ENCODE data around the gene MAZ. TPM values are rescaled to one million over a fixed set of nuclear protein-coding genes. Genes with fewer than 3 reads are reported as not detected.

Gene MAZ
- total RNA-seq, 4 donors from 2014 or later: 62.1 to 101 (median 84.8) TPM

DNA sequence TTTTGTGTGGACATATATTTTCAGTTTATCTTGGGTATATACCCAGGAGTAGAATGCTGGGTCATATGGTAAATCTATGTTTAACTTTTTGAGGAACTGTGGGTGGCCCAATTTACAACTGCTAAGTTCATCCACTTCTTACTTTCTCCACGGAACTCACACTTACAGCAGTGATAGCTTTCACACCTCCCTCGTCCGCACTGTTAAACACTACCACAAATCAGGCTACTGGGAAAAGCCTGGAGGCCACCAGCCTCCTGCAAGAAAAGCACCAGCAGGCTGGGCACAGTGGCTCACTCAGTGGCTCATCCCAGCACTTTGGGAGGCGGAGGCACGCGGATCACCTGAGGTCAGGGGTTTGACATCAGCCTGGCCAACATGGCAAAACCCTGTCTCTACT is 43.0 kb upstream of the MAZ start:
- no peak for DNase-seq (ENCODE audit: low spot score in 2 of 2)
- intact Hi-C loops (cut with DNase I; ENCODE audit: low total_unique reads): no loop called here
- 69 to 72% methylated on average over 6 of the region's 6 CpGs for WGBS, 2 donors
- no peak overlapping the region for H3K4me3 ChIP-seq (ENCODE audit: low read depth, poor library complexity, severe bottlenecking)
- TF ChIP-seq, protein P1, sequence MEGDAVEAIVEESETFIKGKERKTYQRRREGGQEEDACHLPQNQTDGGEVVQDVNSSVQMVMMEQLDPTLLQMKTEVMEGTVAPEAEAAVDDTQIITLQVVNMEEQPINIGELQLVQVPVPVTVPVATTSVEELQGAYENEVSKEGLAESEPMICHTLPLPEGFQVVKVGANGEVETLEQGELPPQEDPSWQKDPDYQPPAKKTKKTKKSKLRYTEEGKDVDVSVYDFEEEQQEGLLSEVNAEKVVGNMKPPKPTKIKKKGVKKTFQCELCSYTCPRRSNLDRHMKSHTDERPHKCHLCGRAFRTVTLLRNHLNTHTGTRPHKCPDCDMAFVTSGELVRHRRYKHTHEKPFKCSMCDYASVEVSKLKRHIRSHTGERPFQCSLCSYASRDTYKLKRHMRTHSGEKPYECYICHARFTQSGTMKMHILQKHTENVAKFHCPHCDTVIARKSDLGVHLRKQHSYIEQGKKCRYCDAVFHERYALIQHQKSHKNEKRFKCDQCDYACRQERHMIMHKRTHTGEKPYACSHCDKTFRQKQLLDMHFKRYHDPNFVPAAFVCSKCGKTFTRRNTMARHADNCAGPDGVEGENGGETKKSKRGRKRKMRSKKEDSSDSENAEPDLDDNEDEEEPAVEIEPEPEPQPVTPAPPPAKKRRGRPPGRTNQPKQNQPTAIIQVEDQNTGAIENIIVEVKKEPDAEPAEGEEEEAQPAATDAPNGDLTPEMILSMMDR (IDR thresholded peaks at IDR 0.05): no peak

DNA sequence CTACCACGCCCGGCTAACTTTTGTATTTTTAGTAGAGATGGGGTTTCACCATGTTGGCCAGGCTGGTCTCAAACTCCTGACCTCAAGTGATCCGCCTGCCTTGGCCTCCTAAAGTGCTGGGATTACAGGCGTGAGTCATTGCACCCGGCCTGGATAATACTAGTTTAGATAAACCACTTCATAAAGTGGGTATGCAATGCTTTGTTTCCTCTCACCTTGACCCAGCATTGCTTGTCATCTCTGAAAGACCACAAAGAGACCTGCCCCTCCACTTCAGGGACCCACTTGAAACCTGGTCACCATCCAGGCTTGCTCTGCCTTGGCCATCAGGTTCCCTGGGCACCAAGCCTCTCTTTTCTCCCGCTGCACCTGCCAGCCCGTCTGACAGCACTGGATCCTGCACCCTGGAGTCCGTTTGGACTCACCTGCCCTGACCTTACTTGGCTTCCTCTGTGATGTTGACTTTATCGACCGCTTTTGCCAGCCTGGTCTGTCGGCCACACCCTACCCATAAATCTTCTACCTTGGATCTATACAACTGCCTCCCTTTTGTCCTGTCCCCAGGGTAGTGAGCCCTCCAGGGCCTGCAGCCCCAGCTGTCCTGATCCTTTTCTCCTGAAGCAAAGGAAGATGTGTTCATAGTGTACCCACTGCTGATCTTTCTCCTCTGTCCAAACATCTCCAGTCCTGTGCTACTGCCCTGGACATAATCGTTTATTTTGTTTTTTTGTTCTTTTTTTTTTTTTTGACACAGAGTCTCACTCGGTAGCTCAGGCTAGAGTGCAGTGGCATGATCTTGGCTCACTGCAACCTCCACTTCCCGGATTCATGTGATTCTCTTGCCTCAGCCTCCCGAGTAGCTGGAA is 40.9 kb upstream of the MAZ start:
- intact Hi-C loops (cut with DNase I; ENCODE audit: low total_unique reads): no loop called here
- TF ChIP-seq, protein P1 (IDR thresholded peaks at IDR 0.05): peak in 1 of 3 donors; percentile 43
- TF ChIP-seq POLR2A (IDR thresholded peaks at IDR 0.05): no peak
- 67% methylated on average over 15 of the region's 15 CpGs for WGBS, 2 donors
- no peak for DNase-seq (ENCODE audit: low spot score in 2 of 2)
- no peak overlapping the region for H3K4me3 ChIP-seq (ENCODE audit: low read depth, poor library complexity, severe bottlenecking)

DNA sequence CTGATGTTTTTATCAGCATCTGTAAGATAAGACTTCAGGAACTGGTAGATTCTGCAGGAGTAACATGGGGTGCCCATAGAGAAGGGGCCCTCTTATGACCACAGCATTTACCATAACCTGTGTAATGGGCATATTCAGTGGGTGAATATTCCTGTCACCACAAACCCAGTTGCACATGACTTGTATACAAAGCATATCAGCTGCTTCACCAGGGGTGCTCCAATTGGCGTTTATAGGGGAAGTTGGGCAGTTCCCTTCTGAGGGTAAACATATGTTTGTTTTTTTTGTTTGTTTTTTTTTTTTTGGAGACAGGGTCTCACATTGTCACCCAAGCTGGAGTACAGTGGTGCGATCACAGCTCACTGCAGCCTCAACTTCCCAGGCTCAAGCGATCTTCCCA is 39.8 kb upstream of the MAZ start:
- WGBS, 2 donors: 92 to 95% methylated on average over 3 of the region's 3 CpGs
- H3K4me3 ChIP-seq (ENCODE audit: low read depth, poor library complexity, severe bottlenecking): no peak overlapping the region
- no peak for DNase-seq (ENCODE audit: low spot score in 2 of 2)
- intact Hi-C loops (cut with DNase I; ENCODE audit: low total_unique reads): no loop called here
- TF ChIP-seq, protein P1 (IDR thresholded peaks at IDR 0.05): no peak
- TF ChIP-seq POLR2A (IDR thresholded peaks at IDR 0.05): no peak

DNA sequence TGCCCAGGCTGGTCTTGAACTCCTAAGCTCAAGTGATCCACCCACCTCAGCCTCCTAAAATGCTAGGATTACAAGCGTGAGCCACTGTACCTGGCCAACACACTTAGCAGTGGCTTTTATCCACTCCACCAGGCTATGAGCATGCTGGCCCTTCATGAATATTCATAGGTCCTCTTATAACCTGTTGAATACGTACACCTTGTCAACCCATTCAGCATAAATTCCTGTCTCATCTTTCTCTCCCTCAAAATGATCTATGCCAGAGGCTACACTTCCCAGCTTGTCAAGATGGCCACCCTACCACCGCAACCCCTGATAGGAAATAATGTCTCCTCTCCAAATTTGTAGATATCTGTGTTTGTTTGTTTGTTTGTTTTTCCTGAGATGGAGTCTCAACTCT is 39.3 kb upstream of the MAZ start:
- 90 to 91% methylated on average over 3 of the region's 3 CpGs for WGBS, 2 donors
- intact Hi-C loops (cut with DNase I; ENCODE audit: low total_unique reads): no loop called here
- no peak overlapping the region for H3K4me3 ChIP-seq (ENCODE audit: low read depth, poor library complexity, severe bottlenecking)
- DNase-seq (ENCODE audit: low spot score in 2 of 2): no peak
- TF ChIP-seq POLR2A (IDR thresholded peaks at IDR 0.05): no peak
- TF ChIP-seq, protein P1 (IDR thresholded peaks at IDR 0.05): no peak

DNA sequence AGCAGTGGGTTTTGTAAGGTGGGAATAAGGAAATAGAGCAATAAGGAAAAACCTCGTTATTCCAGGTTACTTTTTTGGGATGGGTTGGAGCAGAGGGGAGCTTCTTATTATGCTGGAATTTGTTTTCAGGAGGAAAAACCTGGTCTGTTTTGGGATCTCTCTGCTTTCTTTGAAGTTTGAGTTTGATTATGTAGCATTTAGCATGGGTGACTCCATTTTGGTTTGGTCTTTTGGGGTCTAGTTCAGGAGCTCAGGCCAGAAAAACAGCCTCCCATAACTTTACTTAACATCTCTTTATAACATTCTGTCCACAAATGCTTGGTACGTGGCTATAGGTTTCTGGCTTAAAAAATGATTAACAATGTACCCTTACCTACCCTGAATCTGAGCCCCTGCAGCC is 36.8 kb upstream of the MAZ start:
- H3K4me3 ChIP-seq (ENCODE audit: low read depth, poor library complexity, severe bottlenecking): no peak overlapping the region
- DNase-seq (ENCODE audit: low spot score in 2 of 2): no peak
- TF ChIP-seq, protein P1 (IDR thresholded peaks at IDR 0.05): no peak
- no peak for TF ChIP-seq POLR2A (IDR thresholded peaks at IDR 0.05)
- intact Hi-C loops (cut with DNase I; ENCODE audit: low total_unique reads): no loop called here
- 79 to 85% methylated on average over 2 of the region's 2 CpGs for WGBS, 2 donors
